Measurements from ENCODE around the gene DLX1. TPM values are rescaled to one million over a fixed set of nuclear protein-coding genes. Genes with fewer than 3 reads are reported as not detected.

Gene DLX1
- total RNA-seq, 1 experiment from 2014 or later = 3.5 TPM

GRCh38 chr2:172048508-172049503 lies 36.5 kb upstream of the DLX1 start:
- ChIA-PET POLR2A (interaction anchor here (0.6 kb wide), 1 partner anchor 9 kb away, joined by 3 read pairs; no protein-coding TSS in a partner anchor), CTCF (no interaction called here)
- TF ChIP-seq POLR2AphosphoS5 (IDR thresholded peaks at IDR 0.05; ENCODE audit: low read depth, low read length) = no peak
- TF ChIP-seq TCF7L2 (IDR thresholded peaks at IDR 0.05; ENCODE audit: low read depth, low read length) = no peak
- TF ChIP-seq SIN3A (IDR thresholded peaks at IDR 0.05; ENCODE audit: borderline replicate concordance, insufficient read depth, low read depth, low read length) = no peak
- no peak for TF ChIP-seq CTCF (IDR thresholded peaks at IDR 0.05)
- TF ChIP-seq REST (IDR thresholded peaks at IDR 0.05; ENCODE audit: insufficient read depth in 1 of 2, low read depth in 2 of 2, low read length in 1 of 2) = no peak
- no peak for ATAC-seq
- no peak overlapping the region for H3K27ac ChIP-seq (ENCODE audit: low read length)
- peaks cover 11% of the 10 kb centered on the region; the same call in 1 of the 2 replicates for H3K4me1 ChIP-seq (ENCODE audit: control insufficient read depth, insufficient read depth, low read length)
- BruUV-seq (replicated peaks) = no TSS peak
- DNase-seq (ENCODE audit: low read depth, low spot score) = no peak
- in situ Hi-C loops (cut with HindIII; ENCODE audit: low pct_unique_long_range_greater_than_20kb, low sequenced_read_pairs) (no loop called here), intact Hi-C loops (cut with micrococcal nuclease; ENCODE audit: unreplicated experiment) (no loop called here)
- no peak overlapping the region for H3K4me3 ChIP-seq (ENCODE audit: low read depth in 2 of 2, low read length in 2 of 2)
- H3K9me3 ChIP-seq (ENCODE audit: control insufficient read depth, insufficient read depth, low read depth, low read length) = no peaks in the 10 kb centered on the region
- no peaks in the 10 kb centered on the region for H3K36me3 ChIP-seq (ENCODE audit: control insufficient read depth, insufficient read depth, low read length)
- no peaks in the 10 kb centered on the region for H3K27me3 ChIP-seq (ENCODE audit: control insufficient read depth, insufficient read depth, low read length)

GRCh38 chr2:172049567-172050120 lies 35.7 kb upstream of the DLX1 start:
- DNase-seq (ENCODE audit: low read depth, low spot score) (no peak), ATAC-seq (no peak)
- CTCF ChIA-PET = no interaction called here
- intact Hi-C loops (cut with micrococcal nuclease; ENCODE audit: unreplicated experiment) (no loop called here), in situ Hi-C loops (cut with HindIII; ENCODE audit: low pct_unique_long_range_greater_than_20kb, low sequenced_read_pairs) (no loop called here)
- TF ChIP-seq CTCF (IDR thresholded peaks at IDR 0.05) (no peak), REST (IDR thresholded peaks at IDR 0.05; ENCODE audit: insufficient read depth in 1 of 2, low read depth in 2 of 2, low read length in 1 of 2) (no peak), SIN3A (IDR thresholded peaks at IDR 0.05; ENCODE audit: borderline replicate concordance, insufficient read depth, low read depth, low read length) (no peak), POLR2AphosphoS5 (IDR thresholded peaks at IDR 0.05; ENCODE audit: low read depth, low read length) (no peak), TCF7L2 (IDR thresholded peaks at IDR 0.05; ENCODE audit: low read depth, low read length) (no peak)
- H3K4me1 ChIP-seq (ENCODE audit: control insufficient read depth, insufficient read depth, low read length) = peaks cover 12% of the 10 kb centered on the region; the same call in 1 of the 2 replicates
- no peaks in the 10 kb centered on the region for H3K27me3 ChIP-seq (ENCODE audit: control insufficient read depth, insufficient read depth, low read length)
- H3K36me3 ChIP-seq (ENCODE audit: control insufficient read depth, insufficient read depth, low read length) = no peaks in the 10 kb centered on the region
- no TSS peak for BruUV-seq (replicated peaks)
- POLR2A ChIA-PET = interaction anchor here (0.6 kb wide), 1 partner anchor 8 kb away, joined by 3 read pairs; no protein-coding TSS in a partner anchor
- no peak overlapping the region for H3K27ac ChIP-seq (ENCODE audit: low read length)
- H3K9me3 ChIP-seq (ENCODE audit: control insufficient read depth, insufficient read depth, low read depth, low read length) = no peaks in the 10 kb centered on the region
- no peak overlapping the region for H3K4me3 ChIP-seq (ENCODE audit: low read depth in 2 of 2, low read length in 2 of 2)

All from Panc1 (cell line).